ENCODE data around the gene DIPK1B.
"Not testable (repeated sequence)": the region's sequence is repeated elsewhere in the genome, so short reads cannot be mapped to it uniquely, and the experiment has no call there.

DIPK1B gene

GRCh38 chr9:136753371-136754058 is 41.1 kb downstream of the DIPK1B start:
- DNase-seq (ENCODE audit: low read depth, low spot score): no peak

- DNase-seq (ENCODE audit: low read depth, low spot score): no peak
Observed at GRCh38 chr9:136754059-136754572, 41.7 kb downstream of the DIPK1B start.

- no peak for DNase-seq (ENCODE audit: low read depth, low spot score)
Observed at GRCh38 chr9:136754626-136755301, 42.4 kb downstream of the DIPK1B start.

GRCh38 chr9:136755302-136756133 is 43.1 kb downstream of the DIPK1B start:
- DNase-seq (ENCODE audit: low read depth, low spot score): not testable (repeated sequence)

- no peak for DNase-seq (ENCODE audit: low read depth, low spot score)
Observed at GRCh38 chr9:136756134-136756438, 43.7 kb downstream of the DIPK1B start.

GRCh38 chr9:136756836-136757235 is 44.5 kb downstream of the DIPK1B start:
- DNase-seq (ENCODE audit: low read depth, low spot score): no peak

GRCh38 chr9:136757328-136757727 is 45.0 kb downstream of the DIPK1B start:
- no peak for DNase-seq (ENCODE audit: low read depth, low spot score)

GRCh38 chr9:136757751-136758140 is 45.4 kb downstream of the DIPK1B start:
- no peak for DNase-seq (ENCODE audit: low read depth, low spot score)

GRCh38 chr9:136759001-136759400 is 46.6 kb downstream of the DIPK1B start:
- DNase-seq (ENCODE audit: low read depth, low spot score): no peak

- no peak for DNase-seq (ENCODE audit: low read depth, low spot score)
Observed at GRCh38 chr9:136759436-136760325, 47.3 kb downstream of the DIPK1B start.

GRCh38 chr9:136760424-136760823 is 48.1 kb downstream of the DIPK1B start:
- no peak for DNase-seq (ENCODE audit: low read depth, low spot score)

- DNase-seq (ENCODE audit: low read depth, low spot score): peak; percentile 21
Observed at GRCh38 chr9:136760834-136761544, 48.6 kb downstream of the DIPK1B start.

- DNase-seq (ENCODE audit: low read depth, low spot score): no peak
Observed at GRCh38 chr9:136761545-136761981, 49.2 kb downstream of the DIPK1B start.

GRCh38 chr9:136762221-136762691 is 49.9 kb downstream of the DIPK1B start:
- no peak for DNase-seq (ENCODE audit: low read depth, low spot score)

- DNase-seq (ENCODE audit: low read depth, low spot score): no peak
Observed at GRCh38 chr9:136762915-136763648, 50.7 kb downstream of the DIPK1B start.

- no peak for DNase-seq (ENCODE audit: low read depth, low spot score)
Observed at GRCh38 chr9:136763649-136764035, 51.3 kb downstream of the DIPK1B start.

- DNase-seq (ENCODE audit: low read depth, low spot score): no peak
Observed at GRCh38 chr9:136764301-136764891, 52.0 kb downstream of the DIPK1B start, which contains the start of gene LCN15. Gene LCN15, minus strand, starts transcription at chr9:136764518. Its CDS starts 30 bp downstream, at chr9:136764488.

- DNase-seq (ENCODE audit: low read depth, low spot score): no peak
Observed at GRCh38 chr9:136765041-136765440, 52.7 kb downstream of the DIPK1B start.

- DNase-seq (ENCODE audit: low read depth, low spot score): not testable (repeated sequence)
Observed at GRCh38 chr9:136765745-136766409, 53.5 kb downstream of the DIPK1B start.
